HUDEP-2 (cell line): ENCODE data around the gene HOXD11.
A peak's percentile ranks its signal among the peaks of the same experiment; 100 is the strongest.

Source experiments
- DNase-seq, 76 experiments: peaks; one replicate each; lab custom pipeline; 2025; ENCODE audit not compliant: unreplicated experiment in 76 of 76; lab: John Stamatoyannopoulos, UW

The HOXD11 gene

DNA sequence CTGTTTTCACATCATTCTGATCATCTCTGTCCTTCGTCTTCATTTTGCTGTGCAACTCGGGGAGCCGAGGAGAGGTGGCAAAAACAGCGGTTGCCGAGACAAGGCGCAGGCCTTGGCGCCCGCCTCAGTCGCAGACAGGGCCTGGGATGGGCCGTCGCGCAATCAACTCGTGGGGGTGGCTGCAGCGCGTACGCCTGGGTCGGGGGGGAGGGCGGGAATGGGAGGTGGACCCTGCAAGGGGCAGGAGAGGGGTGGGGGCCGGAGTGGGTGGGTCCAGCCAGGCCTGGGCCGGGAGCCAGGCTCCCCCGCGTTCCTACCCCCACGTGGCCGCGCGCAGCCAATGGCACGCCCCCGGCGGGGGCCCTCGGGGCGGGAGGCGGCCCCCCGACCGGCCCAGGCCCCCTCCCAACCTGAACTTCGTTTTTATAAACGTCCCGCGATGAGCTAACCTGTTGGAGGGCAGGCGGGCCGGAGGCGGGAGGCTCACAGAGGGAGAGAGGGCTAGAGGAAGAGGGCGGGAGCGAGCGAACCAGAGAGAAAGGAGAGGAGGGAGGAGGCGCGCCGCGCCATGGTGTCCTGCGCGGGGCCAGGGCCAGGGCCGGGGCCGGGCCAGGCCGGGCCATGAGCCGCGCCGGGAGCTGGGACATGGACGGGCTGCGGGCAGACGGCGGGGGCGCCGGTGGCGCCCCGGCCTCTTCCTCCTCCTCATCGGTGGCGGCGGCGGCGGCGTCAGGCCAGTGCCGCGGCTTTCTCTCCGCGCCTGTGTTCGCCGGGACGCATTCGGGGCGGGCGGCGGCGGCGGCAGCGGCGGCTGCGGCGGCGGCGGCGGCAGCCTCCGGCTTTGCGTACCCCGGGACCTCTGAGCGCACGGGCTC is 14.6 kb upstream of the HOXD11 start, which contains the start of gene HOXD13:
Gene HOXD13, plus strand, starts transcription at position 452 of the 875 bp plus-strand sequence. Its CDS starts 170 bp downstream, at position 622.
- peak in 2 of 76 experiments; percentile 19 to 42 for DNase-seq

GRCh38 chr2:176093145-176093897 is 13.8 kb upstream of the HOXD11 start:
- peak in 2 of 76 experiments; percentile 10 to 18 for DNase-seq

DNA sequence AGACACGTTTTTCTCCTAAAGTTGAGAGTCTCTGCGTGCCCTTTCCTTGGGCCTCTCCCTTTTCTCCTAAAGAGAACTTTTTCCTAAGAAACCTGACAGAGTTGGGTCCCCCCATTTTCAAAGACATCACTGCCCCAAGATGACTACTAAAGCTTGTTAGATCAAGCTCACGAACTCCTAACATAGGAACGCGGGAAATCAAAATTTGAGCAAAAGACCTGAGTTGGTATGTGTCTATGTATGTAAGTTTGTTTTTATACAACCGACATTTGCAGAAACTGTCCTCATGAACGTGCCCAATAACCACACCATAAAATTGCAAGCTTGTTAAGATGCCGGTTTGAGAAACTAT is 13.2 kb upstream of the HOXD11 start:
- no peak for DNase-seq

GRCh38 chr2:176094349-176094748 is 12.7 kb upstream of the HOXD11 start:
- no peak for DNase-seq

- DNase-seq = no peak
Observed at GRCh38 chr2:176095421-176095820, 11.7 kb upstream of the HOXD11 start.

DNA sequence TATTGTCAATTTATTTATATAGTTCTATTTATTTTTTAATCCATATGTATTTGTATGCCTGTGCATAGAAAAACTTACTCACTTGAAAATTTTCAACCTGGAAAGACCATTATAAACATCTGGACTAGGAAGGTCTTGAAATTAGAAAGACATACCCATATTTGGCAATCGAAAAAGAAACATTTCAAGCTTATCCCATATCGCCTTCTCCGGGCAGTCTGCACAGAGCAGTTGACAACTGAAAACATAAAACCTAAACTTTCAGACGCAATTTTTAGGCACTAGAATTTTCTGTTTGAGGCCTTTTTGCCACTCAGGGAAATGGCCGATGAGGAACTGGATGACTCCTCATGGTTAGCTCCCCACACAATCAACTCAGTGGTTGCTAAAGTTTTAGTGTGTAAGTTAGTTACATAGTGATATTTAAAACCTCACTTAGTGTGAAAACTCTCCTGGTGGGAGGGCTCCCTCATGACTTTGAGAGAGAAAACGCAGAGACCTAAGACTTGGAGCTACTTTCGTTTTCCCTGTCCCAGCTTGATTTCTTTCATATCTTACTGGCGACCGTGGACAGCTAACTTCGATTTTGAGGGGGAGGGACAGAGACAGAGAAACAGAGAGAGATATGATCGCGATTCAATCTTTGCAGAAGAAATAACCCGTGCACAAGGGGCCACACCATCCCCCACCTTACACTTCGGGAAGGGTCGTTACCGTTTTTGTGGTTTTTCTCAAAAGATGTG is 10.7 kb upstream of the HOXD11 start:
- no peak for DNase-seq

GRCh38 chr2:176096986-176097819 is 9.9 kb upstream of the HOXD11 start:
- DNase-seq = peak in 55 of 76 experiments; percentile 6 to 74 (median 38)

DNA sequence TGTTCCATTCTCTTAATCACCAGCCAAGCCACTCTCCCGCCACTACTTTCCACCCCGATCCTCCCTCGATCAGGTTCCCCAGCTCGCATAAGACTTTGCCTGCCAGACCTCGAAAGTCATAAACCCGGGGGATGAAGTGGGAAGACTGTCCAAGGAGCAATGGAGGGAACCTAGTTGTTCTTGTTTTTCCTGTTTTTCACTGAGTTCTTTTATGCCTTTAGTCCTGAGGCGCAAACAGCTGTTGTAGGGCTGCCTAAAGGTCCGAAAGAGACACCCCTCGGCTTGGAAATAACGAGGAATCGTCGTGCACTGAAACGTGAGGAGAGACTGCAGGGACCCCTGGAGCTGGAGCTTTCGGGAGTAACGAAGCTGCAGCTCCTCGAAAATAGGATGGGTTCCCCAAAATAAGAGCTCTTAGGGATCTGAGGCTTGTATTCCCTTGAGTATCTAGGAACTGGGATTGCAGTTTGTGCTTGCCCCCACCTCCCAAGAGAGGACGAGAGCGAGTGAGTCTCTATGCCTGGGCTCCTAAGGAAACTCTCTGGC is 9.2 kb upstream of the HOXD11 start:
- no peak for DNase-seq

DNA sequence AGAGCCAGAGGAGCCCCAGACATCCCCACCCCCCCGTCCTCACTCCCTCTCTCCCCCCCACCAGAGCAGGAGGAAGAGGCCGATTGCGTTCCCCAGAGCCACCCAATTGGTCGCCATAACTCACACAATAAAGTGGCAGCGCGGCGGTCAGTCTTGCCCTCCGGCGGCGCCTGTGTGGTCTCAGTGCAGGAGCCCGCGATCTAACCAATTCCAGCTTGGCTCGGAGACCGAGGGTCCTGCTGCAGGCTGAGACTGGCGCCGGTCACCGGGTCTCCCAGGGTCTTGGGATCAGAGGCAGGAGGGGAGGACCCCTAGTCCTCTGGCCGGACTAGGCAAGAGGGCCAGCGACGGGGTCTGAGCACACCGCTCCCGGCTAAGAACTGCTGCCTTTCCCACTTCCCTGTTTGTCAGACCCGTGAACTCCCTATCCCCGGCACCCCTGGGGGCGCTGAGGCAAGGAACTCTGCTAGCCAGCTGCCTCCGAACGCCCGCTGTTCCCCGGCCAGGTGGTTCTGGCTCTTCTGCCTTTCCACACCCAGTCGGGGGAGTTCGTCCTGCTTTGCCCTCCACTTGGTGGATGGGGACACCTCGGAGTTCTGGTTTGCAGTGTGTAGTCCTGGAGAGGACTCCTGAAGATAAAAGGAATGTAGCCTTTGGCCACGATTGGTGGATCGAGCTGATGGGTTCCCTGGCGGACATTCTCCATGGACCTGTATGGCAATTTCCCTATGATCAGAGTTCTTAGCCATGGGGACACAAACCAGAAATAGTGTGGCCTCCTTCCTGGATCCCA is 8.5 kb upstream of the HOXD11 start:
- DNase-seq = no peak

GRCh38 chr2:176099159-176099727 is 7.8 kb upstream of the HOXD11 start:
- no peak for DNase-seq

DNA sequence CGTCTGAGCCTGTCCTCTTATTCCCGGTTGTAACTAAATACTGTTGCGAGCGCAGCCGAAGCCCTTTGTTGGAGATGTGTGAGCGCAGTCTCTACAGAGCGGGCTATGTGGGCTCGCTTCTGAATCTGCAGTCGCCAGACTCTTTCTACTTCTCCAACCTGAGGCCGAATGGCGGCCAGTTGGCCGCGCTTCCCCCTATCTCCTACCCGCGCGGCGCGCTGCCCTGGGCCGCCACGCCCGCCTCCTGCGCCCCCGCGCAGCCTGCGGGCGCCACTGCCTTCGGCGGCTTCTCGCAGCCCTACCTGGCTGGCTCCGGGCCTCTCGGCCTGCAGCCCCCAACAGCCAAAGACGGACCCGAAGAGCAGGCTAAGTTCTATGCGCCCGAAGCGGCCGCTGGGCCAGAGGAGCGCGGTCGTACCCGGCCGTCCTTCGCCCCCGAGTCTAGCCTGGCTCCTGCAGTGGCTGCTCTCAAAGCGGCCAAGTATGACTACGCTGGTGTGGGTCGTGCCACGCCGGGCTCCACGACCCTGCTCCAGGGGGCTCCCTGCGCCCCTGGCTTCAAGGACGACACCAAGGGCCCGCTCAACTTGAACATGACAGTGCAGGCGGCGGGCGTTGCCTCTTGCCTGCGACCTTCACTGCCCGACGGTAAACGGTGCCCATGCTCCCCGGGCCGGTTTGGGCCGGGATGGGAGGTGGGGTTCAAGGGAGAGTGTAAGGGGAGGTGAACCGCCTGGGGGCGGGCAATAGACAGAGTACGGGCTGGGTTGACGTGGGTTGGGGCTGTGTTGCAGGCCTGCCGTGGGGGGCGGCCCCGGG is 7.1 kb upstream of the HOXD11 start, which contains the start of gene HOXD12:
Gene HOXD12, plus strand, starts transcription at position 68 of the 819 bp plus-strand sequence. Its CDS starts 7 bp downstream, at position 75.
- no peak for DNase-seq

- no peak for DNase-seq
Observed at GRCh38 chr2:176100547-176101140, 6.4 kb upstream of the HOXD11 start.

- no peak for DNase-seq
Observed at GRCh38 chr2:176101216-176101830, 5.8 kb upstream of the HOXD11 start.

- DNase-seq = no peak
Observed at GRCh38 chr2:176101842-176102241, 5.2 kb upstream of the HOXD11 start.

- no peak for DNase-seq
Observed at GRCh38 chr2:176102309-176102866, 4.7 kb upstream of the HOXD11 start.

DNA sequence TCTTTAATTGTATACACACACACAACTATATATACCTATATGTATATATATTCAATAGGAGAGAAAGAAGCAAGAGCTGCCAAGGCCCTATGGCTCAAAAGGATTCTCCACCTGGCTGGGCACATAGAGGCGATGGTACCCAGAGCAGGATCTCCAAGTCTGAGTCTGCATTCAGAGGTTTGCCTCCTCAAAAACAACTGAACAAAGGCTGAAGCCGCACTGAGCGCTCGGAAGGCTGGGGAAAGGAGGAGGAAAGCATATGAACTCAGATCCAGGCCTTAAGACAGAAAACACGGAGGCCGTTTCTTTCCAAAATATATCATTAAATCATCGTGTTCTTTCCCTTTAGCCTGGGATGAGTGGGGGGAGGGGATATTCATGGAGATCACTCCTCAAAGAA is 3.9 kb upstream of the HOXD11 start:
- DNase-seq = no peak
